ENCODE measurements around the gene EFHD2. TPM values are rescaled to one million over a fixed set of nuclear protein-coding genes. Genes with fewer than 3 reads are reported as not detected.
"Not testable (repeated sequence)": the region's sequence is repeated elsewhere in the genome, so short reads cannot be mapped to it uniquely, and the experiment has no call there.

The EFHD2 gene
- total RNA-seq, 1 donor from 2014 or later, result 14.3 TPM

GRCh38 chr1:15444468-15445389 lies 35.0 kb downstream of the EFHD2 start:
- intact Hi-C loops (cut with DNase I), result no loop called here
- no peak for DNase-seq (ENCODE audit: low spot score)

- intact Hi-C loops (cut with DNase I), result no loop called here
- DNase-seq (ENCODE audit: low spot score), result no peak
Observed at GRCh38 chr1:15445390-15446122, 35.9 kb downstream of the EFHD2 start.

GRCh38 chr1:15446212-15446611 lies 36.5 kb downstream of the EFHD2 start:
- no peak for DNase-seq (ENCODE audit: low spot score)
- intact Hi-C loops (cut with DNase I), result no loop called here

- no peak for DNase-seq (ENCODE audit: low spot score)
- intact Hi-C loops (cut with DNase I), result no loop called here
Observed at GRCh38 chr1:15448877-15449462, 39.3 kb downstream of the EFHD2 start.

- intact Hi-C loops (cut with DNase I), result no loop called here
- DNase-seq (ENCODE audit: low spot score), result no peak
Observed at GRCh38 chr1:15449567-15449966, 39.9 kb downstream of the EFHD2 start.

- no peak for DNase-seq (ENCODE audit: low spot score)
- intact Hi-C loops (cut with DNase I), result no loop called here
Observed at GRCh38 chr1:15451014-15451722, 41.5 kb downstream of the EFHD2 start.

GRCh38 chr1:15452216-15452615 lies 42.5 kb downstream of the EFHD2 start:
- no peak for DNase-seq (ENCODE audit: low spot score)
- intact Hi-C loops (cut with DNase I), result no loop called here

GRCh38 chr1:15452866-15453571 lies 43.3 kb downstream of the EFHD2 start:
- intact Hi-C loops (cut with DNase I), result no loop called here

GRCh38 chr1:15453734-15454133 lies 44.0 kb downstream of the EFHD2 start:
- DNase-seq (ENCODE audit: low spot score), result no peak

More at GRCh38 chr1:15452866-15453571, 43.3 kb downstream of the EFHD2 start:
- no peak for DNase-seq (ENCODE audit: low spot score)

GRCh38 chr1:15454256-15454655 lies 44.6 kb downstream of the EFHD2 start:
- no peak for DNase-seq (ENCODE audit: low spot score)
- intact Hi-C loops (cut with DNase I), result no loop called here

More at GRCh38 chr1:15453734-15454133, 44.0 kb downstream of the EFHD2 start:
- intact Hi-C loops (cut with DNase I), result no loop called here

- intact Hi-C loops (cut with DNase I), result no loop called here
- no peak for DNase-seq (ENCODE audit: low spot score)
Observed at GRCh38 chr1:15455522-15455921, 45.8 kb downstream of the EFHD2 start.

GRCh38 chr1:15456313-15456954 lies 46.7 kb downstream of the EFHD2 start, which contains the start of gene CELA2A:
Gene CELA2A, plus strand, starts transcription at chr1:15456732. Its CDS starts 22 bp downstream, at chr1:15456754.
- DNase-seq (ENCODE audit: low spot score), result no peak
- intact Hi-C loops (cut with DNase I), result no loop called here

GRCh38 chr1:15457585-15457984 lies 47.9 kb downstream of the EFHD2 start:
- no peak for DNase-seq (ENCODE audit: low spot score)
- intact Hi-C loops (cut with DNase I), result no loop called here

GRCh38 chr1:15458388-15458787 lies 48.7 kb downstream of the EFHD2 start:
- DNase-seq (ENCODE audit: low spot score); intact Hi-C loops (cut with DNase I): not testable (repeated sequence)

- intact Hi-C loops (cut with DNase I), result no loop called here
Observed at GRCh38 chr1:15459771-15460707, 50.4 kb downstream of the EFHD2 start.

GRCh38 chr1:15460708-15461095 lies 51.0 kb downstream of the EFHD2 start:
- intact Hi-C loops (cut with DNase I), result no loop called here
- no peak for DNase-seq (ENCODE audit: low spot score)

More at GRCh38 chr1:15459771-15460707, 50.4 kb downstream of the EFHD2 start:
- no peak for DNase-seq (ENCODE audit: low spot score)

GRCh38 chr1:15463064-15463800 lies 53.5 kb downstream of the EFHD2 start:
- intact Hi-C loops (cut with DNase I); DNase-seq (ENCODE audit: low spot score): not testable (repeated sequence)
